H4 (cell line): ENCODE measurements around the gene TMEM181. TPM values are rescaled to one million over a fixed set of nuclear protein-coding genes. Genes with fewer than 3 reads are reported as not detected.

Experiments used
- total RNA-seq: library from RNA; depleted of rRNA; stranded (reverse); fragments of >200 nt; shearing (Covaris generic); gene quantifications from 2 replicates; pipeline ENCODE4 v1.2.3, GENCODE V29; 2014; rRNA removed

TMEM181 gene
- total RNA-seq, 1 experiment from 2014 or later = 16.1 TPM

Other genes with a start within 250 kb of the TMEM181 start
- 22.6 and 35.4 TPM in 2 replicates for gene TULP4, start 247.6 kb upstream of the TMEM181 start, total RNA-seq
- gene DYNLT1, start 84.7 kb downstream of the TMEM181 start, total RNA-seq = 40.1 and 58.7 TPM in 2 replicates
- gene SYTL3, start 90.0 kb downstream of the TMEM181 start, total RNA-seq = 1.0 TPM in 1 of 2 replicates, not detected in the other